Activated naive CD8-positive, alpha-beta T cell treated with anti-CD3 and anti-CD28 coated beads for 36 hours (primary cell): ENCODE results near the gene ARL5A. TPM values are rescaled to one million over a fixed set of nuclear protein-coding genes. Genes with fewer than 3 reads are reported as not detected.
"Not testable (repeated sequence)": the region's sequence is repeated elsewhere in the genome, so short reads cannot be mapped to it uniquely, and the experiment has no call there.

Experiments used
- DNase-seq: peaks from one replicate; pipeline ENCODE4 v3.0.0; 2021
- H3K27ac Mint-ChIP-seq: one replicate; pipeline ENCODE4 v1.8.0; 2022; ENCODE audit warnings: mild to moderate bottlenecking, moderate library complexity, mixed read lengths
- H3K27me3 Mint-ChIP-seq: one replicate; pipeline ENCODE4 v1.8.0; 2022; ENCODE audit warnings: mild to moderate bottlenecking, mixed read lengths
- H3K36me3 Mint-ChIP-seq: one replicate; pipeline ENCODE4 v1.8.0; 2021; ENCODE audit warnings: mild to moderate bottlenecking, mixed read lengths
- H3K4me1 Mint-ChIP-seq: one replicate; pipeline ENCODE4 v1.8.0; 2021; ENCODE audit warnings: mixed read lengths
- H3K4me3 Mint-ChIP-seq: one replicate; pipeline ENCODE4 v1.8.0; 2022; ENCODE audit warnings: mild to moderate bottlenecking, moderate library complexity, mixed read lengths
- H3K9me3 Mint-ChIP-seq: one replicate; pipeline ENCODE4 v1.8.0; 2022; ENCODE audit warnings: mixed read lengths
- total RNA-seq, 2 experiments: library from RNA; stranded (reverse); gene quantifications; one replicate each; pipeline ENCODE4 v1.2.3, GENCODE V29; 2021

ARL5A gene
- total RNA-seq, 2 experiments from 2014 or later, result 81.2 to 81.7 TPM

GRCh38 chr2:151819920-151820319, 8.3 kb downstream of the ARL5A start:
- H3K27me3 Mint-ChIP-seq, result no peaks in the 10 kb centered on the region
- no peak for DNase-seq
- peaks cover 2% of the 10 kb centered on the region for H3K9me3 Mint-ChIP-seq

GRCh38 chr2:151817929-151818328, 10.3 kb downstream of the ARL5A start:
- Mint-ChIP-seq H3K4me3 (no peak overlapping the region), H3K36me3 (peaks cover 34% of the 10 kb centered on the region), H3K27me3 (no peaks in the 10 kb centered on the region), H3K4me1 (peaks cover 35% of the 10 kb centered on the region), H3K9me3 (peaks cover 2% of the 10 kb centered on the region), H3K27ac (no peak overlapping the region)
- no peak for DNase-seq

More at GRCh38 chr2:151819920-151820319, 8.3 kb downstream of the ARL5A start:
- H3K36me3 Mint-ChIP-seq, result peaks cover 32% of the 10 kb centered on the region
- peaks cover 52% of the 10 kb centered on the region for H3K4me1 Mint-ChIP-seq
- peak overlapping the region; percentile 84 for H3K27ac Mint-ChIP-seq
- H3K4me3 Mint-ChIP-seq, result no peak overlapping the region

GRCh38 chr2:151816843-151817242, 11.4 kb downstream of the ARL5A start:
- H3K9me3 Mint-ChIP-seq, result peaks cover 2% of the 10 kb centered on the region
- DNase-seq, result no peak
- no peak overlapping the region for H3K4me3 Mint-ChIP-seq
- H3K27ac Mint-ChIP-seq, result no peak overlapping the region
- peaks cover 28% of the 10 kb centered on the region for H3K4me1 Mint-ChIP-seq
- peaks cover 35% of the 10 kb centered on the region for H3K36me3 Mint-ChIP-seq
- H3K27me3 Mint-ChIP-seq, result no peaks in the 10 kb centered on the region

GRCh38 chr2:151815821-151816489, 12.3 kb downstream of the ARL5A start:
- Mint-ChIP-seq H3K27ac (no peak overlapping the region), H3K27me3 (no peaks in the 10 kb centered on the region), H3K4me1 (peaks cover 23% of the 10 kb centered on the region), H3K4me3 (no peak overlapping the region), H3K9me3 (peaks cover 2% of the 10 kb centered on the region), H3K36me3 (peaks cover 35% of the 10 kb centered on the region)
- no peak for DNase-seq

- H3K4me3 Mint-ChIP-seq, result no peak overlapping the region
- H3K27ac Mint-ChIP-seq, result no peak overlapping the region
- no peaks in the 10 kb centered on the region for H3K4me1 Mint-ChIP-seq
- no peaks in the 10 kb centered on the region for H3K27me3 Mint-ChIP-seq
- H3K36me3 Mint-ChIP-seq, result peaks cover 30% of the 10 kb centered on the region
- no peaks in the 10 kb centered on the region for H3K9me3 Mint-ChIP-seq
- DNase-seq, result no peak
Observed at GRCh38 chr2:151810489-151810888, 17.7 kb downstream of the ARL5A start.

GRCh38 chr2:151809073-151809383, 19.2 kb downstream of the ARL5A start:
- H3K27me3 Mint-ChIP-seq, result no peaks in the 10 kb centered on the region
- no peak overlapping the region for H3K4me3 Mint-ChIP-seq
- no peaks in the 10 kb centered on the region for H3K4me1 Mint-ChIP-seq
- H3K36me3 Mint-ChIP-seq, result peaks cover 29% of the 10 kb centered on the region
- H3K9me3 Mint-ChIP-seq, result no peaks in the 10 kb centered on the region
- DNase-seq, result no peak
- H3K27ac Mint-ChIP-seq, result no peak overlapping the region

GRCh38 chr2:151808258-151809072, 19.8 kb downstream of the ARL5A start:
- Mint-ChIP-seq H3K36me3 (peaks cover 27% of the 10 kb centered on the region), H3K4me3 (no peak overlapping the region)

GRCh38 chr2:151805961-151806360, 22.3 kb downstream of the ARL5A start:
- Mint-ChIP-seq H3K27me3 (no peaks in the 10 kb centered on the region), H3K27ac (no peak overlapping the region), H3K4me1 (peaks cover 2% of the 10 kb centered on the region), H3K9me3 (no peaks in the 10 kb centered on the region), H3K36me3 (peaks cover 18% of the 10 kb centered on the region), H3K4me3 (no peak overlapping the region)
- DNase-seq, result no peak

More at GRCh38 chr2:151808258-151809072, 19.8 kb downstream of the ARL5A start:
- Mint-ChIP-seq H3K9me3 (no peaks in the 10 kb centered on the region), H3K27ac (no peak overlapping the region), H3K27me3 (no peaks in the 10 kb centered on the region), H3K4me1 (no peaks in the 10 kb centered on the region)
- DNase-seq, result no peak

- no peak overlapping the region for H3K4me3 Mint-ChIP-seq
- H3K27ac Mint-ChIP-seq, result no peak overlapping the region
- H3K36me3 Mint-ChIP-seq, result peaks cover 12% of the 10 kb centered on the region
- no peaks in the 10 kb centered on the region for H3K9me3 Mint-ChIP-seq
- peaks cover 2% of the 10 kb centered on the region for H3K4me1 Mint-ChIP-seq
- DNase-seq, result no peak
- H3K27me3 Mint-ChIP-seq, result no peaks in the 10 kb centered on the region
Observed at GRCh38 chr2:151805343-151805742, 22.9 kb downstream of the ARL5A start.

- Mint-ChIP-seq H3K36me3 (peaks cover 15% of the 10 kb centered on the region), H3K9me3 (no peaks in the 10 kb centered on the region), H3K27me3 (no peaks in the 10 kb centered on the region), H3K27ac (no peak overlapping the region), H3K4me1 (peaks cover 2% of the 10 kb centered on the region), H3K4me3 (no peak overlapping the region)
- DNase-seq, result no peak
Observed at GRCh38 chr2:151803811-151804210, 24.4 kb downstream of the ARL5A start.

GRCh38 chr2:151802315-151802714, 25.9 kb downstream of the ARL5A start:
- no peaks in the 10 kb centered on the region for H3K27me3 Mint-ChIP-seq
- peaks cover 15% of the 10 kb centered on the region for H3K36me3 Mint-ChIP-seq
- H3K4me1 Mint-ChIP-seq, result peaks cover 2% of the 10 kb centered on the region
- H3K27ac Mint-ChIP-seq, result no peak overlapping the region
- H3K4me3 Mint-ChIP-seq, result no peak overlapping the region
- no peak for DNase-seq
- H3K9me3 Mint-ChIP-seq, result no peaks in the 10 kb centered on the region

- Mint-ChIP-seq H3K27me3 (no peaks in the 10 kb centered on the region), H3K27ac (no peak overlapping the region), H3K4me3 (no peak overlapping the region), H3K9me3 (no peaks in the 10 kb centered on the region), H3K4me1 (peaks cover 2% of the 10 kb centered on the region), H3K36me3 (peaks cover 19% of the 10 kb centered on the region)
- DNase-seq, result no peak
Observed at GRCh38 chr2:151799886-151800292, 28.3 kb downstream of the ARL5A start.

- H3K9me3 Mint-ChIP-seq, result peaks cover 5% of the 10 kb centered on the region
- H3K36me3 Mint-ChIP-seq, result peaks cover 25% of the 10 kb centered on the region
- peaks cover 1% of the 10 kb centered on the region for H3K4me1 Mint-ChIP-seq
- no peak overlapping the region for H3K27ac Mint-ChIP-seq
- H3K4me3 Mint-ChIP-seq, result no peak overlapping the region
- no peak for DNase-seq
- no peaks in the 10 kb centered on the region for H3K27me3 Mint-ChIP-seq
Observed at GRCh38 chr2:151796774-151797173, 31.4 kb downstream of the ARL5A start.

GRCh38 chr2:151795646-151796240, 32.5 kb downstream of the ARL5A start:
- no peak for DNase-seq
- no peak overlapping the region for H3K27ac Mint-ChIP-seq
- peaks cover 5% of the 10 kb centered on the region for H3K9me3 Mint-ChIP-seq
- no peak overlapping the region for H3K4me3 Mint-ChIP-seq
- H3K27me3 Mint-ChIP-seq, result no peaks in the 10 kb centered on the region
- peaks cover 1% of the 10 kb centered on the region for H3K4me1 Mint-ChIP-seq
- H3K36me3 Mint-ChIP-seq, result peaks cover 27% of the 10 kb centered on the region

- not testable (repeated sequence) for H3K9me3 Mint-ChIP-seq, H3K4me1 Mint-ChIP-seq, H3K27ac Mint-ChIP-seq, H3K4me3 Mint-ChIP-seq, H3K27me3 Mint-ChIP-seq, DNase-seq
- H3K36me3 Mint-ChIP-seq, result peaks cover 29% of the 10 kb centered on the region
Observed at GRCh38 chr2:151794422-151794821, 33.8 kb downstream of the ARL5A start.
